CD4-positive, alpha-beta T cell (primary cell): ENCODE data around the gene ZSCAN5B. TPM values are rescaled to one million over a fixed set of nuclear protein-coding genes. Genes with fewer than 3 reads are reported as not detected.

Experiments
- ATAC-seq: fragments of 200-7000 bp; cut with Tn5 transposase; one replicate; pipeline ENCODE4 v1.10.0; 2022; ENCODE audit warnings: mild to moderate bottlenecking; ENCODE audit not compliant: poor library complexity
- CTCF ChIA-PET: fragments of 350-600 bp; sonication (Branson Sonifier 250); formaldehyde crosslinking; loops from one replicate; lab custom pipeline; 2021; ENCODE audit warnings: antibody characterized with exemption, inconsistent platforms; lab: Charles Lee
- POLR2A ChIA-PET: fragments of 350-600 bp; sonication (Branson Sonifier 250); formaldehyde crosslinking; loops from one replicate; lab custom pipeline; 2021; ENCODE audit warnings: antibody characterized with exemption, inconsistent platforms; lab: Charles Lee
- DNase-seq, 14 experiments: peaks; one replicate each; pipeline ENCODE4 v3.0.0-alpha.2; 2013 to 2020; ENCODE audit warnings: mixed read lengths in 2 of 14
- H3K27ac ChIP-seq, 2 donors: one replicate each; pipeline versions ENCODE4 v1.5.1 to v1.7.0; 2013; ENCODE audit warnings: low read length in 2 of 2, low read depth in 1 of 2, mild to moderate bottlenecking in 1 of 2
- H3K27me3 ChIP-seq, 2 experiments: 1 replicate in 1 of 2; 2 replicates in 1 of 2; pipeline versions ENCODE4 v1.6.1 to v1.7.0; 2013; ENCODE audit warnings: low read length in 2 of 2, control low read depth in 1 of 2, mild to moderate bottlenecking in 1 of 2, moderate library complexity in 1 of 2; ENCODE audit not compliant: insufficient read depth in 2 of 2, control insufficient read depth in 1 of 2
- H3K36me3 ChIP-seq: one replicate; pipeline ENCODE4 v1.6.1; 2013; ENCODE audit warnings: low read length, control low read depth; ENCODE audit not compliant: insufficient read depth
- H3K4me1 ChIP-seq: one replicate; pipeline ENCODE4 v1.6.1; 2013; ENCODE audit warnings: low read length, control low read depth; ENCODE audit not compliant: insufficient read depth
- H3K4me3 ChIP-seq: one replicate; pipeline ENCODE4 v1.5.1; 2013; ENCODE audit warnings: mild to moderate bottlenecking, low read length, moderate library complexity
- H3K9me3 ChIP-seq, 2 experiments: 1 replicate in 1 of 2; 2 replicates in 1 of 2; pipeline versions ENCODE4 v1.6.1 to v1.7.0; 2013; ENCODE audit warnings: low read length in 2 of 2, mild to moderate bottlenecking in 2 of 2, control low read depth in 1 of 2, moderate library complexity in 1 of 2; ENCODE audit not compliant: control insufficient read depth in 1 of 2, insufficient read depth in 1 of 2
- H3K27ac Mint-ChIP-seq: one replicate; pipeline ENCODE4 v1.8.0; 2020; ENCODE audit warnings: mixed read lengths
- H3K27me3 Mint-ChIP-seq: one replicate; pipeline ENCODE4 v1.8.0; 2021; ENCODE audit warnings: mixed read lengths
- H3K36me3 Mint-ChIP-seq: one replicate; pipeline ENCODE4 v1.8.0; 2021; ENCODE audit warnings: low read depth, mixed read lengths
- H3K4me1 Mint-ChIP-seq: one replicate; pipeline ENCODE4 v1.8.0; 2021; ENCODE audit warnings: low read depth, mixed read lengths
- H3K4me3 Mint-ChIP-seq: one replicate; pipeline ENCODE4 v1.8.0; 2020; ENCODE audit warnings: mild to moderate bottlenecking, mixed read lengths
- H3K9me3 Mint-ChIP-seq: one replicate; pipeline ENCODE4 v1.8.0; 2020; ENCODE audit warnings: mixed read lengths
- CTCF ChIP-seq: fragments of 200-600 bp; IDR thresholded peaks from one replicate; pipeline ENCODE4 v1.8.0; 2022; ENCODE audit warnings: antibody characterized with exemption, mild to moderate bottlenecking
- intact Hi-C, 2 experiments: fragments of 100-400 bp; cut with DNase I in 1 of 2; cut with micrococcal nuclease in 1 of 2; formaldehyde crosslinking; loops; one replicate each; pipeline versions ENCODE4 v1.15.1 to v1.9.0; 2023 to 2025; cut with DNase I, micrococcal nuclease
- total RNA-seq, 174 experiments: library from RNA in 2 of 174; stranded (reverse) in 2 of 174; gene quantifications; one replicate each; pipeline ENCODE4 v1.2.3 and lab custom pipeline; 2021 to 2026

ZSCAN5B gene
- total RNA-seq, 2 experiments from 2014 or later: not detected

- no peak overlapping the region for H3K27ac Mint-ChIP-seq
- POLR2A ChIA-PET: no interaction called here
- no peak overlapping the region for H3K4me3 ChIP-seq
- no peaks in the 10 kb centered on the region for H3K9me3 ChIP-seq
- peaks cover 6% of the 10 kb centered on the region for H3K27me3 Mint-ChIP-seq
- no peaks in the 10 kb centered on the region for H3K36me3 Mint-ChIP-seq
- ATAC-seq (no peak), DNase-seq (no peak)
- peaks cover 3% of the 10 kb centered on the region for H3K4me1 ChIP-seq
- no peak for TF ChIP-seq CTCF
- intact Hi-C loops: loop anchor here in 1 of 2 experiments (5.0 kb wide), 1 partner anchor 657 kb away; no protein-coding TSS in a partner anchor
- H3K27me3 ChIP-seq: peaks cover 0 to 2% of the 10 kb centered on the region in 2 experiments
- H3K4me1 Mint-ChIP-seq: peaks cover 4% of the 10 kb centered on the region
- H3K27ac ChIP-seq: no peak overlapping the region
- no peaks in the 10 kb centered on the region for H3K9me3 Mint-ChIP-seq
- H3K4me3 Mint-ChIP-seq: no peak overlapping the region
- CTCF ChIA-PET: no interaction called here
- no peaks in the 10 kb centered on the region for H3K36me3 ChIP-seq
Observed at GRCh38 chr19:56174550-56174949, 23.0 kb downstream of the ZSCAN5B start.

GRCh38 chr19:56174086-56174485 lies 23.5 kb downstream of the ZSCAN5B start:
- ATAC-seq (no peak), DNase-seq (no peak)
- no peaks in the 10 kb centered on the region for H3K36me3 ChIP-seq
- no peaks in the 10 kb centered on the region for H3K9me3 ChIP-seq
- intact Hi-C loops: loop anchor here in 1 of 2 experiments (5.0 kb wide), 1 partner anchor 657 kb away; no protein-coding TSS in a partner anchor
- no peak overlapping the region for H3K4me3 ChIP-seq
- POLR2A ChIA-PET: no interaction called here
- Mint-ChIP-seq H3K36me3 (no peaks in the 10 kb centered on the region), H3K9me3 (no peaks in the 10 kb centered on the region), H3K27me3 (peaks cover 6% of the 10 kb centered on the region), H3K4me3 (no peak overlapping the region), H3K27ac (no peak overlapping the region), H3K4me1 (peaks cover 4% of the 10 kb centered on the region)
- H3K27ac ChIP-seq: no peak overlapping the region
- H3K27me3 ChIP-seq: peaks cover 0 to 2% of the 10 kb centered on the region in 2 experiments
- TF ChIP-seq CTCF: no peak
- CTCF ChIA-PET: no interaction called here
- H3K4me1 ChIP-seq: peaks cover 3% of the 10 kb centered on the region

DNA sequence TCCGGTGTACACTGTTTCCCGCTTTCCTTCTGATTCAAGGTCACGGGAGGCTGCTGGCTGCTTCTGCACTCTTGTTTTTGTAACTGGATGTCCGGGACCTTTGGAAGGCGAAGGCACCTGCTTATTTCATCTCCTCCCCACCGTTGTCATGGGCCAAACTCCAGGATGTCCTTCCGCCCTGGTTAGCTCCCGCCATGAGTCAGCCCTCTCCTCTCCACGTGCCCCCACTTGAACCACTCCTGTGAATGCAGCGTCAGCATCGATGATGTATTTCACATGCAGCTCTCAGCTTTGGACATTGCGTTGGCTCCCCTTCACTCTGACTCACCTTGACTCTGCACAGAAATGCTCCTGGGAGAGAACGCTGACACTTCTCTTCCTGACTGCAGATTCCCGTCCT lies 27.3 kb downstream of the ZSCAN5B start:
- intact Hi-C loops: loop anchor here in 1 of 2 experiments (5.0 kb wide), 1 partner anchor 653 kb away; no protein-coding TSS in a partner anchor
- Histone ChIP-seq H3K36me3 (no peaks in the 10 kb centered on the region), H3K9me3 (no peaks in the 10 kb centered on the region), H3K27ac (no peak overlapping the region), H3K4me1 (peaks cover 3% of the 10 kb centered on the region), H3K27me3 (peaks cover 0 to 5% of the 10 kb centered on the region in 2 experiments), H3K4me3 (no peak overlapping the region)
- Mint-ChIP-seq H3K27ac (no peak overlapping the region), H3K36me3 (no peaks in the 10 kb centered on the region), H3K27me3 (peaks cover 6% of the 10 kb centered on the region), H3K9me3 (no peaks in the 10 kb centered on the region), H3K4me1 (peaks cover 4% of the 10 kb centered on the region), H3K4me3 (no peak overlapping the region)
- no peak for DNase-seq
- TF ChIP-seq CTCF: no peak
- CTCF ChIA-PET: no interaction called here
- POLR2A ChIA-PET: no interaction called here
- ATAC-seq: no peak
